MM.1S (cell line): Measurements from ENCODE around the gene CCDC66.

Source experiments
- DNase-seq: peaks from one replicate; pipeline ENCODE4 v3.0.0-alpha.2; 2015
- H2AFZ ChIP-seq: fragments of 300-600 bp; sonication (generic); 2 replicates; pipeline ENCODE4 v1.6.0; 2016; ENCODE audit warnings: antibody characterized with exemption, low read length
- H3F3A ChIP-seq: fragments of 300-600 bp; sonication (generic); 2 replicates; pipeline ENCODE4 v1.6.1; 2016; ENCODE audit warnings: mild to moderate bottlenecking, antibody characterized with exemption, low read length, moderate library complexity, mixed read lengths; ENCODE audit not compliant: insufficient read depth
- H3K27ac ChIP-seq: fragments of 300-600 bp; sonication (generic); 2 replicates; pipeline ENCODE4 v1.5.1; 2016; ENCODE audit warnings: mild to moderate bottlenecking, low read length
- H3K27me3 ChIP-seq: fragments of 300-600 bp; sonication (generic); replicated peaks from 2 replicates; pipeline ENCODE4 v1.6.0; 2016; ENCODE audit warnings: low read length; ENCODE audit not compliant: insufficient read depth
- H3K36me3 ChIP-seq: fragments of 300-600 bp; sonication (generic); replicated peaks from 2 replicates; pipeline ENCODE4 v1.6.1; 2016; ENCODE audit warnings: mild to moderate bottlenecking, low read length, mixed read lengths; ENCODE audit not compliant: insufficient read depth
- H3K4me1 ChIP-seq: fragments of 300-600 bp; sonication (generic); 2 replicates; pipeline ENCODE4 v1.6.1; 2016; ENCODE audit warnings: low read length, mixed read lengths
- H3K4me2 ChIP-seq: fragments of 300-600 bp; sonication (generic); 2 replicates; pipeline ENCODE4 v1.6.0; 2016; ENCODE audit warnings: low read depth, low read length
- H3K4me3 ChIP-seq: fragments of 300-600 bp; sonication (generic); 2 replicates; pipeline ENCODE4 v1.5.1; 2016; ENCODE audit warnings: low read length, mixed read lengths
- H3K79me2 ChIP-seq: fragments of 300-600 bp; sonication (generic); 2 replicates; pipeline ENCODE4 v1.6.1; 2016; ENCODE audit warnings: mixed run types, low read length, mixed read lengths
- H3K9ac ChIP-seq: fragments of 300-600 bp; sonication (generic); 2 replicates; pipeline ENCODE4 v1.6.1; 2016; ENCODE audit warnings: low read length, mixed read lengths
- H3K9me2 ChIP-seq: fragments of 300-600 bp; sonication (generic); replicated peaks from 2 replicates; pipeline ENCODE4 v1.6.1; 2016; ENCODE audit warnings: mild to moderate bottlenecking, low read length, mixed read lengths; ENCODE audit not compliant: insufficient read depth
- H3K9me3 ChIP-seq: fragments of 300-600 bp; sonication (generic); replicated peaks from 2 replicates; pipeline ENCODE4 v1.6.1; 2016; ENCODE audit warnings: mild to moderate bottlenecking, low read length, mixed read lengths; ENCODE audit not compliant: insufficient read depth
- H4K20me1 ChIP-seq: fragments of 300-600 bp; sonication (generic); 2 replicates; pipeline ENCODE4 v1.6.1; 2016; ENCODE audit warnings: mild to moderate bottlenecking, low read length, moderate library complexity, mixed read lengths; ENCODE audit not compliant: insufficient read depth
- EZH2 ChIP-seq: fragments of 300-600 bp; sonication (generic); optimal IDR thresholded peaks from 2 replicates; pipeline ENCODE3; 2017; ENCODE audit warnings: low read depth, mild to moderate bottlenecking, antibody characterized with exemption, low read length, mixed read lengths
- EZH2phosphoT487 ChIP-seq: fragments of 300-600 bp; sonication (generic); IDR thresholded peaks from 2 replicates; pipeline ENCODE4 v1.6.1; 2018; ENCODE audit warnings: antibody characterized with exemption, low read length
- TF ChIP-seq, protein P1 (sequence below): fragments of 300-600 bp; sonication (generic); IDR thresholded peaks from 2 replicates; pipeline ENCODE4 v1.5.1; 2016; ENCODE audit warnings: antibody characterized with exemption, low read length, mixed read lengths

CCDC66 gene

DNA sequence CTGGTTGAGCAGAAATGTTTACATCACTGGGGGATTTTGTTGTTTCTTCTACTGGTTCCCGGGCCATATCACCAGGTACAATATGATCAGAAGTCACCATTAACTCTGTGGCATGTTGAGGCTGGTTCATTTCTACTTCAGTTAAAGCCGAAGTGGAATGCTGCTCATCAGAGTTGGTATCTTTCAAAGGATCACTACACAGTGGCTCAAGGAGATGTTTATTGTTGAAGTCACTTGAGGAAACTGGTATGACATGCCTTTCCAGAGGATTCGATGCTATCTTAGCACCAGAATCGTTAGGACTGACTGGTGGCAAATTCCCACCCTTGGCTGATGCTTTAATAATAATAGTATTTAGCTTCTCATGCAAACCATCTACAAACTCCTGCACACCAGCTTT, 76.2 kb downstream of the CCDC66 start:
- H3K27me3 ChIP-seq: no peaks in the 10 kb centered on the region
- H3K9me3 ChIP-seq: no peaks in the 10 kb centered on the region
- H3K4me3 ChIP-seq: no peak overlapping the region
- H3K4me1 ChIP-seq: no peaks in the 10 kb centered on the region
- H3K27ac ChIP-seq: no peak overlapping the region
- H3F3A ChIP-seq: no peaks in the 10 kb centered on the region
- no peak overlapping the region for H2AFZ ChIP-seq
- DNase-seq: no peak
- no peak overlapping the region for H3K9ac ChIP-seq
- no peak overlapping the region for H3K4me2 ChIP-seq
- H4K20me1 ChIP-seq: no peaks in the 10 kb centered on the region
- no peaks in the 10 kb centered on the region for H3K79me2 ChIP-seq
- TF ChIP-seq EZH2phosphoT487 (no peak), EZH2 (no peak)
- TF ChIP-seq, protein P1, sequence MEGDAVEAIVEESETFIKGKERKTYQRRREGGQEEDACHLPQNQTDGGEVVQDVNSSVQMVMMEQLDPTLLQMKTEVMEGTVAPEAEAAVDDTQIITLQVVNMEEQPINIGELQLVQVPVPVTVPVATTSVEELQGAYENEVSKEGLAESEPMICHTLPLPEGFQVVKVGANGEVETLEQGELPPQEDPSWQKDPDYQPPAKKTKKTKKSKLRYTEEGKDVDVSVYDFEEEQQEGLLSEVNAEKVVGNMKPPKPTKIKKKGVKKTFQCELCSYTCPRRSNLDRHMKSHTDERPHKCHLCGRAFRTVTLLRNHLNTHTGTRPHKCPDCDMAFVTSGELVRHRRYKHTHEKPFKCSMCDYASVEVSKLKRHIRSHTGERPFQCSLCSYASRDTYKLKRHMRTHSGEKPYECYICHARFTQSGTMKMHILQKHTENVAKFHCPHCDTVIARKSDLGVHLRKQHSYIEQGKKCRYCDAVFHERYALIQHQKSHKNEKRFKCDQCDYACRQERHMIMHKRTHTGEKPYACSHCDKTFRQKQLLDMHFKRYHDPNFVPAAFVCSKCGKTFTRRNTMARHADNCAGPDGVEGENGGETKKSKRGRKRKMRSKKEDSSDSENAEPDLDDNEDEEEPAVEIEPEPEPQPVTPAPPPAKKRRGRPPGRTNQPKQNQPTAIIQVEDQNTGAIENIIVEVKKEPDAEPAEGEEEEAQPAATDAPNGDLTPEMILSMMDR: no peak
- H3K36me3 ChIP-seq: peaks cover under 1% of the 10 kb centered on the region; the same call in 1 of the 2 replicates
- H3K9me2 ChIP-seq: no peaks in the 10 kb centered on the region

GRCh38 chr3:56633602-56634535, 76.9 kb downstream of the CCDC66 start:
- Histone ChIP-seq H3K9ac (no peak overlapping the region), H3F3A (no peaks in the 10 kb centered on the region), H3K4me1 (no peaks in the 10 kb centered on the region), H3K27ac (no peak overlapping the region), H3K4me2 (no peak overlapping the region), H2AFZ (no peak overlapping the region), H3K27me3 (no peaks in the 10 kb centered on the region), H3K9me3 (no peaks in the 10 kb centered on the region), H3K79me2 (no peaks in the 10 kb centered on the region), H3K36me3 (no peaks in the 10 kb centered on the region), H4K20me1 (no peaks in the 10 kb centered on the region), H3K9me2 (no peaks in the 10 kb centered on the region), H3K4me3 (no peak overlapping the region)
- TF ChIP-seq, protein P1: no peak
- TF ChIP-seq EZH2phosphoT487: no peak
- no peak for TF ChIP-seq EZH2
- DNase-seq: no peak

GRCh38 chr3:56645407-56645806, 88.4 kb downstream of the CCDC66 start:
- H3K9me3 ChIP-seq: no peaks in the 10 kb centered on the region
- no peaks in the 10 kb centered on the region for H4K20me1 ChIP-seq
- H3K4me2 ChIP-seq: no peak overlapping the region
- H3K9me2 ChIP-seq: no peaks in the 10 kb centered on the region
- peaks cover 6% of the 10 kb centered on the region for H3K79me2 ChIP-seq
- TF ChIP-seq, protein P1: no peak
- H3K4me3 ChIP-seq: no peak overlapping the region
- 0 out of 2 replicates have a peak, but pooled peaks cover 3% of the 10 kb centered on the region for H3K36me3 ChIP-seq
- no peak overlapping the region for H2AFZ ChIP-seq
- H3K27me3 ChIP-seq: no peaks in the 10 kb centered on the region
- H3F3A ChIP-seq: no peaks in the 10 kb centered on the region
- no peak overlapping the region for H3K27ac ChIP-seq
- H3K9ac ChIP-seq: no peak overlapping the region
- H3K4me1 ChIP-seq: no peaks in the 10 kb centered on the region
- DNase-seq: no peak
